ENCODE results near the gene PLA2G12A. TPM values are rescaled to one million over a fixed set of nuclear protein-coding genes. Genes with fewer than 3 reads are reported as not detected.
"Not testable (repeated sequence)": the region's sequence is repeated elsewhere in the genome, so short reads cannot be mapped to it uniquely, and the experiment has no call there.

The PLA2G12A gene
- polyA plus RNA-seq, 6 donors from 2014 or later: 16.0 to 37.6 (median 26.5) TPM

GRCh38 chr4:109683621-109684253 lies 46.1 kb downstream of the PLA2G12A start:
- H3K36me3 Mint-ChIP-seq: peaks cover 20 to 22% of the 10 kb centered on the region in 2 donors

GRCh38 chr4:109682875-109683274 lies 47.0 kb downstream of the PLA2G12A start:
- Mint-ChIP-seq H3K27ac (peak overlapping the region in 2 of 6 donors; percentile 64 to 68), H3K36me3 (peaks cover 17 to 20% of the 10 kb centered on the region in 2 donors), H3K4me1 (peaks cover 0 to 14% (median 8%) of the 10 kb centered on the region in 3 donors), H3K27me3 (no peaks in the 10 kb centered on the region), H3K4me3 (no peak overlapping the region), H3K9me3 (peaks cover 0 to 2% (median 0%) of the 10 kb centered on the region in 7 donors)
- DNase-seq (no peak), ATAC-seq (ENCODE audit: low read depth in 2 of 2) (no peak)

More at GRCh38 chr4:109683621-109684253, 46.1 kb downstream of the PLA2G12A start:
- Mint-ChIP-seq H3K4me1 (peaks cover 0 to 14% (median 8%) of the 10 kb centered on the region in 3 donors), H3K27ac (peak overlapping the region in 4 of 6 donors; percentile 54 to 87 (median 74)), H3K4me3 (no peak overlapping the region), H3K9me3 (peaks cover 0 to 2% (median 0%) of the 10 kb centered on the region in 7 donors), H3K27me3 (no peaks in the 10 kb centered on the region)
- ATAC-seq (ENCODE audit: low read depth in 2 of 2): peak; percentile 43 to 66
- no peak for DNase-seq

- ATAC-seq (ENCODE audit: low read depth in 2 of 2); H3K9me3 Mint-ChIP-seq; DNase-seq; H3K4me3 Mint-ChIP-seq; H3K27me3 Mint-ChIP-seq: not testable (repeated sequence)
- Mint-ChIP-seq H3K36me3 (peaks cover 0 to 12% of the 10 kb centered on the region in 2 donors), H3K27ac (peak overlapping the region in 2 of 6 donors; percentile 24 to 49), H3K4me1 (peaks cover 0 to 14% (median 6%) of the 10 kb centered on the region in 3 donors)
These were observed 50.9 kb downstream of the PLA2G12A start for GRCh38 chr4:109678925-109679324.

- peaks cover 0 to 17% of the 10 kb centered on the region in 2 donors for H3K36me3 Mint-ChIP-seq
- peak overlapping the region in 1 of 6 donors; percentile 49 for H3K27ac Mint-ChIP-seq
- ATAC-seq (ENCODE audit: low read depth in 2 of 2); DNase-seq; H3K9me3 Mint-ChIP-seq; H3K27me3 Mint-ChIP-seq; H3K4me3 Mint-ChIP-seq: not testable (repeated sequence)
- peaks cover 0 to 11% (median 4%) of the 10 kb centered on the region in 3 donors for H3K4me1 Mint-ChIP-seq
These were observed 51.4 kb downstream of the PLA2G12A start for GRCh38 chr4:109678472-109678871.

GRCh38 chr4:109676886-109677285 lies 53.0 kb downstream of the PLA2G12A start:
- H3K36me3 Mint-ChIP-seq: peaks cover 0 to 23% of the 10 kb centered on the region in 2 donors

GRCh38 chr4:109675843-109676242 lies 54.0 kb downstream of the PLA2G12A start:
- Mint-ChIP-seq H3K27me3 (no peaks in the 10 kb centered on the region), H3K4me3 (peak overlapping the region in 1 of 8 donors; percentile 29), H3K36me3 (peaks cover 10 to 29% of the 10 kb centered on the region in 2 donors), H3K27ac (no peak overlapping the region), H3K4me1 (peaks cover 0 to 6% (median 0%) of the 10 kb centered on the region in 3 donors), H3K9me3 (peaks cover 4 to 8% (median 6%) of the 10 kb centered on the region in 7 donors)
- no peak for ATAC-seq (ENCODE audit: low read depth in 2 of 2)
- DNase-seq: no peak

More at GRCh38 chr4:109676886-109677285, 53.0 kb downstream of the PLA2G12A start:
- no peaks in the 10 kb centered on the region for H3K27me3 Mint-ChIP-seq
- H3K4me1 Mint-ChIP-seq: peaks cover 0 to 6% (median 0%) of the 10 kb centered on the region in 3 donors
- no peak for ATAC-seq (ENCODE audit: low read depth in 2 of 2)
- H3K9me3 Mint-ChIP-seq: peaks cover 0 to 5% (median 0%) of the 10 kb centered on the region in 7 donors
- H3K4me3 Mint-ChIP-seq: no peak overlapping the region
- peak overlapping the region in 1 of 6 donors; percentile 14 for H3K27ac Mint-ChIP-seq
- DNase-seq: no peak

GRCh38 chr4:109675181-109675580 lies 54.7 kb downstream of the PLA2G12A start:
- ATAC-seq (ENCODE audit: low read depth in 2 of 2) (no peak), DNase-seq (no peak)
- Mint-ChIP-seq H3K9me3 (peaks cover 4 to 9% (median 6%) of the 10 kb centered on the region in 7 donors), H3K4me1 (peaks cover 0 to 1% (median 0%) of the 10 kb centered on the region in 3 donors), H3K27ac (no peak overlapping the region), H3K27me3 (no peaks in the 10 kb centered on the region), H3K4me3 (no peak overlapping the region), H3K36me3 (peaks cover 13 to 23% of the 10 kb centered on the region in 2 donors)

- Mint-ChIP-seq H3K9me3 (peaks cover 4 to 11% (median 7%) of the 10 kb centered on the region in 7 donors), H3K27me3 (no peaks in the 10 kb centered on the region), H3K4me3 (no peak overlapping the region), H3K4me1 (peaks cover 0 to 13% (median 0%) of the 10 kb centered on the region in 3 donors), H3K27ac (no peak overlapping the region), H3K36me3 (peaks cover 20 to 21% of the 10 kb centered on the region in 2 donors)
- DNase-seq (no peak), ATAC-seq (ENCODE audit: low read depth in 2 of 2) (no peak)
These were observed 56.6 kb downstream of the PLA2G12A start for GRCh38 chr4:109673303-109673702.

- Mint-ChIP-seq H3K27ac (no peak overlapping the region), H3K4me1 (peaks cover 0 to 20% (median 4%) of the 10 kb centered on the region in 3 donors), H3K9me3 (peaks cover 4 to 11% (median 7%) of the 10 kb centered on the region in 7 donors), H3K27me3 (no peaks in the 10 kb centered on the region), H3K4me3 (no peak overlapping the region), H3K36me3 (peaks cover 20 to 21% of the 10 kb centered on the region in 2 donors)
- no peak for DNase-seq
- ATAC-seq (ENCODE audit: low read depth in 2 of 2): no peak
These were observed 57.5 kb downstream of the PLA2G12A start for GRCh38 chr4:109672169-109672930.

GRCh38 chr4:109671350-109671749 lies 58.5 kb downstream of the PLA2G12A start:
- ATAC-seq (ENCODE audit: low read depth in 2 of 2) (no peak), DNase-seq (no peak)
- no peaks in the 10 kb centered on the region for H3K27me3 Mint-ChIP-seq
- H3K9me3 Mint-ChIP-seq: peaks cover 4 to 9% (median 7%) of the 10 kb centered on the region in 7 donors
- no peak overlapping the region for H3K27ac Mint-ChIP-seq
- H3K4me3 Mint-ChIP-seq: no peak overlapping the region
- peaks cover 20 to 21% of the 10 kb centered on the region in 2 donors for H3K36me3 Mint-ChIP-seq
- peaks cover 0 to 29% (median 8%) of the 10 kb centered on the region in 3 donors for H3K4me1 Mint-ChIP-seq

- Mint-ChIP-seq H3K27me3 (no peaks in the 10 kb centered on the region), H3K36me3 (peaks cover 7 to 17% of the 10 kb centered on the region in 2 donors), H3K4me1 (peaks cover 5 to 37% (median 16%) of the 10 kb centered on the region in 3 donors), H3K9me3 (peaks cover 0 to 4% (median 0%) of the 10 kb centered on the region in 7 donors), H3K27ac (peak overlapping the region in 1 of 6 donors; percentile 24), H3K4me3 (no peak overlapping the region)
- no peak for DNase-seq
- ATAC-seq (ENCODE audit: low read depth in 2 of 2): no peak
These were observed 63.9 kb downstream of the PLA2G12A start for GRCh38 chr4:109665783-109666485.

GRCh38 chr4:109662771-109663170 lies 67.1 kb downstream of the PLA2G12A start:
- Mint-ChIP-seq H3K4me1 (peaks cover 5 to 18% (median 12%) of the 10 kb centered on the region in 3 donors), H3K4me3 (no peak overlapping the region), H3K27me3 (no peaks in the 10 kb centered on the region), H3K36me3 (peaks cover 6 to 7% of the 10 kb centered on the region in 2 donors), H3K27ac (peak overlapping the region in 1 of 6 donors; percentile 85), H3K9me3 (no peaks in the 10 kb centered on the region)
- no peak for ATAC-seq (ENCODE audit: low read depth in 2 of 2)
- no peak for DNase-seq

GRCh38 chr4:109662116-109662515 lies 67.8 kb downstream of the PLA2G12A start:
- Mint-ChIP-seq H3K9me3 (no peaks in the 10 kb centered on the region), H3K27ac (peak overlapping the region in 2 of 6 donors; percentile 60 to 76), H3K36me3 (peaks cover 6 to 7% of the 10 kb centered on the region in 2 donors), H3K4me3 (no peak overlapping the region), H3K27me3 (no peaks in the 10 kb centered on the region), H3K4me1 (peaks cover 5 to 16% (median 14%) of the 10 kb centered on the region in 3 donors)
- ATAC-seq (ENCODE audit: low read depth in 2 of 2): no peak
- DNase-seq: no peak
